ENCODE measurements around the gene DST. TPM values are rescaled to one million over a fixed set of nuclear protein-coding genes. Genes with fewer than 3 reads are reported as not detected.
A peak's percentile ranks its signal among the peaks of the same experiment; 100 is the strongest.

DST gene
- total RNA-seq, 1 experiment from 2014 or later: 132 TPM

DNA sequence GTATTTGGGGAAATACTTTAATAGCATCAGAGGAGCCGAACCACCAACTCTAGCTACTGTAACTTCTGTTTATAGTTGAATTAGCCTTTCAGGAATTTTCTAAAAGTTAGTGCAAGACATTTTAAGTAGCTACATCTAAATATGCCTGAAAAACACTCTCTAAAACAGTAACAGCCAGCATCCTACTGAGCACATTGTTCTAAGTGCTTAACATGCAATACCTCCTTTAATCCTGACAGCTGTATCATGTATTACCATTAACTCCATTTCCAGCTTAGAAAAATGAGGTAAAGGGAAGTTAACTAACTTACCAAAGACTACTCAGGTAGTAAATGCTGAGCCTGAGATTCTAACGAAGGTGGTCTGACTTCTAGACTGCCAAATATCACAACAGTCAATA lies 120.7 kb downstream of the DST start:
- Mint-ChIP-seq H3K27me3 (ENCODE audit: low read depth) (no peaks in the 10 kb centered on the region), H3K4me1 (peaks cover 63% of the 10 kb centered on the region), H3K9me3 (0 out of 2 replicates have a peak, but pooled peaks cover 6% of the 10 kb centered on the region), H3K4me3 (no peak overlapping the region), H3K27ac (peak overlapping the region; percentile 91), H3K36me3 (peaks cover 23% of the 10 kb centered on the region)
- CTCF ChIA-PET: interaction anchor here (1.1 to 1.7 kb wide), 4 partner anchors 21 to 152 kb away, joined by 4 to 7 read pairs (median 6); no protein-coding TSS in a partner anchor
- POLR2A ChIA-PET: no interaction called here
- DNase-seq (ENCODE audit: low spot score) (no peak), ATAC-seq (peak; percentile 68)
- TF ChIP-seq HMGA2 (CRISPR knock-in tag; IDR thresholded peaks at IDR 0.05): no peak
- no peak for TF ChIP-seq MLX (CRISPR knock-in tag; IDR thresholded peaks at IDR 0.05)
- TF ChIP-seq ZNF219 (CRISPR knock-in tag; IDR thresholded peaks at IDR 0.05; ENCODE audit: borderline replicate concordance): no peak
- TF ChIP-seq IRF2 (CRISPR knock-in tag; IDR thresholded peaks at IDR 0.05; ENCODE audit: borderline replicate concordance, low read depth): no peak
- TF ChIP-seq TP53 (CRISPR knock-in tag; IDR thresholded peaks at IDR 0.05): no peak
- no peak for TF ChIP-seq ATF1 (CRISPR knock-in tag; IDR thresholded peaks at IDR 0.05)
- TF ChIP-seq, protein P1, sequence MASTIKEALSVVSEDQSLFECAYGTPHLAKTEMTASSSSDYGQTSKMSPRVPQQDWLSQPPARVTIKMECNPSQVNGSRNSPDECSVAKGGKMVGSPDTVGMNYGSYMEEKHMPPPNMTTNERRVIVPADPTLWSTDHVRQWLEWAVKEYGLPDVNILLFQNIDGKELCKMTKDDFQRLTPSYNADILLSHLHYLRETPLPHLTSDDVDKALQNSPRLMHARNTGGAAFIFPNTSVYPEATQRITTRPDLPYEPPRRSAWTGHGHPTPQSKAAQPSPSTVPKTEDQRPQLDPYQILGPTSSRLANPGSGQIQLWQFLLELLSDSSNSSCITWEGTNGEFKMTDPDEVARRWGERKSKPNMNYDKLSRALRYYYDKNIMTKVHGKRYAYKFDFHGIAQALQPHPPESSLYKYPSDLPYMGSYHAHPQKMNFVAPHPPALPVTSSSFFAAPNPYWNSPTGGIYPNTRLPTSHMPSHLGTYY (CRISPR knock-in tag; IDR thresholded peaks at IDR 0.05): no peak
- TF ChIP-seq, protein P2, sequence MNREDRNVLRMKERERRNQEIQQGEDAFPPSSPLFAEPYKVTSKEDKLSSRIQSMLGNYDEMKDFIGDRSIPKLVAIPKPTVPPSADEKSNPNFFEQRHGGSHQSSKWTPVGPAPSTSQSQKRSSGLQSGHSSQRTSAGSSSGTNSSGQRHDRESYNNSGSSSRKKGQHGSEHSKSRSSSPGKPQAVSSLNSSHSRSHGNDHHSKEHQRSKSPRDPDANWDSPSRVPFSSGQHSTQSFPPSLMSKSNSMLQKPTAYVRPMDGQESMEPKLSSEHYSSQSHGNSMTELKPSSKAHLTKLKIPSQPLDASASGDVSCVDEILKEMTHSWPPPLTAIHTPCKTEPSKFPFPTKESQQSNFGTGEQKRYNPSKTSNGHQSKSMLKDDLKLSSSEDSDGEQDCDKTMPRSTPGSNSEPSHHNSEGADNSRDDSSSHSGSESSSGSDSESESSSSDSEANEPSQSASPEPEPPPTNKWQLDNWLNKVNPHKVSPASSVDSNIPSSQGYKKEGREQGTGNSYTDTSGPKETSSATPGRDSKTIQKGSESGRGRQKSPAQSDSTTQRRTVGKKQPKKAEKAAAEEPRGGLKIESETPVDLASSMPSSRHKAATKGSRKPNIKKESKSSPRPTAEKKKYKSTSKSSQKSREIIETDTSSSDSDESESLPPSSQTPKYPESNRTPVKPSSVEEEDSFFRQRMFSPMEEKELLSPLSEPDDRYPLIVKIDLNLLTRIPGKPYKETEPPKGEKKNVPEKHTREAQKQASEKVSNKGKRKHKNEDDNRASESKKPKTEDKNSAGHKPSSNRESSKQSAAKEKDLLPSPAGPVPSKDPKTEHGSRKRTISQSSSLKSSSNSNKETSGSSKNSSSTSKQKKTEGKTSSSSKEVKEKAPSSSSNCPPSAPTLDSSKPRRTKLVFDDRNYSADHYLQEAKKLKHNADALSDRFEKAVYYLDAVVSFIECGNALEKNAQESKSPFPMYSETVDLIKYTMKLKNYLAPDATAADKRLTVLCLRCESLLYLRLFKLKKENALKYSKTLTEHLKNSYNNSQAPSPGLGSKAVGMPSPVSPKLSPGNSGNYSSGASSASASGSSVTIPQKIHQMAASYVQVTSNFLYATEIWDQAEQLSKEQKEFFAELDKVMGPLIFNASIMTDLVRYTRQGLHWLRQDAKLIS (CRISPR knock-in tag; IDR thresholded peaks at IDR 0.05; ENCODE audit: borderline replicate concordance): no peak
- TF ChIP-seq, protein P3, sequence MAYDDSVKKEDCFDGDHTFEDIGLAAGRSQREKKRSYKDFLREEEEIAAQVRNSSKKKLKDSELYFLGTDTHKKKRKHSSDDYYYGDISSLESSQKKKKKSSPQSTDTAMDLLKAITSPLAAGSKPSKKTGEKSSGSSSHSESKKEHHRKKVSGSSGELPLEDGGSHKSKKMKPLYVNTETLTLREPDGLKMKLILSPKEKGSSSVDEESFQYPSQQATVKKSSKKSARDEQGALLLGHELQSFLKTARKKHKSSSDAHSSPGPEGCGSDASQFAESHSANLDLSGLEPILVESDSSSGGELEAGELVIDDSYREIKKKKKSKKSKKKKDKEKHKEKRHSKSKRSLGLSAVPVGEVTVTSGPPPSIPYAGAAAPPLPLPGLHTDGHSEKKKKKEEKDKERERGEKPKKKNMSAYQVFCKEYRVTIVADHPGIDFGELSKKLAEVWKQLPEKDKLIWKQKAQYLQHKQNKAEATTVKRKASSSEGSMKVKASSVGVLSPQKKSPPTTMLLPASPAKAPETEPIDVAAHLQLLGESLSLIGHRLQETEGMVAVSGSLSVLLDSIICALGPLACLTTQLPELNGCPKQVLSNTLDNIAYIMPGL (CRISPR knock-in tag; IDR thresholded peaks at IDR 0.05): no peak
- TF ChIP-seq CBFB (CRISPR knock-in tag; IDR thresholded peaks at IDR 0.05; ENCODE audit: low read depth): no peak
- TF ChIP-seq, protein P4, sequence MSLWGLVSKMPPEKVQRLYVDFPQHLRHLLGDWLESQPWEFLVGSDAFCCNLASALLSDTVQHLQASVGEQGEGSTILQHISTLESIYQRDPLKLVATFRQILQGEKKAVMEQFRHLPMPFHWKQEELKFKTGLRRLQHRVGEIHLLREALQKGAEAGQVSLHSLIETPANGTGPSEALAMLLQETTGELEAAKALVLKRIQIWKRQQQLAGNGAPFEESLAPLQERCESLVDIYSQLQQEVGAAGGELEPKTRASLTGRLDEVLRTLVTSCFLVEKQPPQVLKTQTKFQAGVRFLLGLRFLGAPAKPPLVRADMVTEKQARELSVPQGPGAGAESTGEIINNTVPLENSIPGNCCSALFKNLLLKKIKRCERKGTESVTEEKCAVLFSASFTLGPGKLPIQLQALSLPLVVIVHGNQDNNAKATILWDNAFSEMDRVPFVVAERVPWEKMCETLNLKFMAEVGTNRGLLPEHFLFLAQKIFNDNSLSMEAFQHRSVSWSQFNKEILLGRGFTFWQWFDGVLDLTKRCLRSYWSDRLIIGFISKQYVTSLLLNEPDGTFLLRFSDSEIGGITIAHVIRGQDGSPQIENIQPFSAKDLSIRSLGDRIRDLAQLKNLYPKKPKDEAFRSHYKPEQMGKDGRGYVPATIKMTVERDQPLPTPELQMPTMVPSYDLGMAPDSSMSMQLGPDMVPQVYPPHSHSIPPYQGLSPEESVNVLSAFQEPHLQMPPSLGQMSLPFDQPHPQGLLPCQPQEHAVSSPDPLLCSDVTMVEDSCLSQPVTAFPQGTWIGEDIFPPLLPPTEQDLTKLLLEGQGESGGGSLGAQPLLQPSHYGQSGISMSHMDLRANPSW (CRISPR knock-in tag; conservative IDR thresholded peaks at IDR 0.05; ENCODE audit: low read depth): no peak
- TF ChIP-seq, protein P5, sequence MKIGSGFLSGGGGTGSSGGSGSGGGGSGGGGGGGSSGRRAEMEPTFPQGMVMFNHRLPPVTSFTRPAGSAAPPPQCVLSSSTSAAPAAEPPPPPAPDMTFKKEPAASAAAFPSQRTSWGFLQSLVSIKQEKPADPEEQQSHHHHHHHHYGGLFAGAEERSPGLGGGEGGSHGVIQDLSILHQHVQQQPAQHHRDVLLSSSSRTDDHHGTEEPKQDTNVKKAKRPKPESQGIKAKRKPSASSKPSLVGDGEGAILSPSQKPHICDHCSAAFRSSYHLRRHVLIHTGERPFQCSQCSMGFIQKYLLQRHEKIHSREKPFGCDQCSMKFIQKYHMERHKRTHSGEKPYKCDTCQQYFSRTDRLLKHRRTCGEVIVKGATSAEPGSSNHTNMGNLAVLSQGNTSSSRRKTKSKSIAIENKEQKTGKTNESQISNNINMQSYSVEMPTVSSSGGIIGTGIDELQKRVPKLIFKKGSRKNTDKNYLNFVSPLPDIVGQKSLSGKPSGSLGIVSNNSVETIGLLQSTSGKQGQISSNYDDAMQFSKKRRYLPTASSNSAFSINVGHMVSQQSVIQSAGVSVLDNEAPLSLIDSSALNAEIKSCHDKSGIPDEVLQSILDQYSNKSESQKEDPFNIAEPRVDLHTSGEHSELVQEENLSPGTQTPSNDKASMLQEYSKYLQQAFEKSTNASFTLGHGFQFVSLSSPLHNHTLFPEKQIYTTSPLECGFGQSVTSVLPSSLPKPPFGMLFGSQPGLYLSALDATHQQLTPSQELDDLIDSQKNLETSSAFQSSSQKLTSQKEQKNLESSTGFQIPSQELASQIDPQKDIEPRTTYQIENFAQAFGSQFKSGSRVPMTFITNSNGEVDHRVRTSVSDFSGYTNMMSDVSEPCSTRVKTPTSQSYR (CRISPR knock-in tag; IDR thresholded peaks at IDR 0.05): no peak
- TF ChIP-seq E2F5 (CRISPR knock-in tag; IDR thresholded peaks at IDR 0.05): no peak
- no peak for TF ChIP-seq SMAD3 (CRISPR knock-in tag; IDR thresholded peaks at IDR 0.05; ENCODE audit: borderline replicate concordance)
- TF ChIP-seq ATF2 (CRISPR knock-in tag; IDR thresholded peaks at IDR 0.05; ENCODE audit: borderline replicate concordance, low read depth): no peak
- TF ChIP-seq, protein P6, sequence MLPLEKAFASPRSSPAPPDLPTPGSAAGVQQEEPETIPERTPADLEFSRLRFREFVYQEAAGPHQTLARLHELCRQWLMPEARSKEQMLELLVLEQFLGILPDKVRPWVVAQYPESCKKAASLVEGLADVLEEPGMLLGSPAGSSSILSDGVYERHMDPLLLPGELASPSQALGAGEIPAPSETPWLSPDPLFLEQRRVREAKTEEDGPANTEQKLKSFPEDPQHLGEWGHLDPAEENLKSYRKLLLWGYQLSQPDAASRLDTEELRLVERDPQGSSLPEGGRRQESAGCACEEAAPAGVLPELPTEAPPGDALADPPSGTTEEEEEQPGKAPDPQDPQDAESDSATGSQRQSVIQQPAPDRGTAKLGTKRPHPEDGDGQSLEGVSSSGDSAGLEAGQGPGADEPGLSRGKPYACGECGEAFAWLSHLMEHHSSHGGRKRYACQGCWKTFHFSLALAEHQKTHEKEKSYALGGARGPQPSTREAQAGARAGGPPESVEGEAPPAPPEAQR (CRISPR knock-in tag; IDR thresholded peaks at IDR 0.05): no peak
- TF ChIP-seq, protein P7, sequence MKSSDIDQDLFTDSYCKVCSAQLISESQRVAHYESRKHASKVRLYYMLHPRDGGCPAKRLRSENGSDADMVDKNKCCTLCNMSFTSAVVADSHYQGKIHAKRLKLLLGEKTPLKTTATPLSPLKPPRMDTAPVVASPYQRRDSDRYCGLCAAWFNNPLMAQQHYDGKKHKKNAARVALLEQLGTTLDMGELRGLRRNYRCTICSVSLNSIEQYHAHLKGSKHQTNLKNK (CRISPR knock-in tag; IDR thresholded peaks at IDR 0.05): no peak
- TF ChIP-seq USF2 (CRISPR knock-in tag; IDR thresholded peaks at IDR 0.05): no peak

Data from WTC11 (cell line).